H1 (cell line): Measurements from ENCODE around the gene MTFP1. TPM values are rescaled to one million over a fixed set of nuclear protein-coding genes. Genes with fewer than 3 reads are reported as not detected.

ENCODE experiments used
- CTCF ChIA-PET: fragments of 300-600 bp; sonication (Branson Sonifier 250); formaldehyde crosslinking; loops from one replicate; lab custom pipeline; 2021; ENCODE audit not compliant: partially characterized antibody; lab: Charles Lee
- POLR2A ChIA-PET: fragments of 300-600 bp; sonication (Branson Sonifier 250); formaldehyde crosslinking; loops from one replicate; lab custom pipeline; 2021; ENCODE audit warnings: inconsistent platforms; ENCODE audit not compliant: partially characterized antibody; lab: Charles Lee
- DNase-seq, 2 experiments: peaks; one replicate each; pipeline versions ENCODE4 v3.0.0 to v3.0.0-alpha.2; 2010 to 2022; ENCODE audit warnings: low spot score in 2 of 2, low read depth in 1 of 2, mixed read lengths in 1 of 2
- FAIRE-seq: peaks from 2 replicates; lab custom pipeline; 2011; peaks lifted over from hg19 to GRCh38; lab: Jason Lieb, UNC
- H2AFZ ChIP-seq: 2 replicates; pipeline ENCODE4 v1.8.1; 2012; ENCODE audit warnings: low read length, inconsistent platforms
- H2AK5ac ChIP-seq: 2 replicates; pipeline ENCODE4 v1.6.1; 2013; ENCODE audit warnings: low read depth, low read length
- H2BK120ac ChIP-seq: replicated peaks from 2 replicates; pipeline ENCODE3; 2013; ENCODE audit warnings: low read depth, low read length, inconsistent platforms
- H2BK12ac ChIP-seq: 2 replicates; pipeline ENCODE4 v1.6.1; 2013; ENCODE audit warnings: low read depth, low read length
- H2BK15ac ChIP-seq: 2 replicates; pipeline ENCODE4 v1.6.1; 2013; ENCODE audit warnings: low read length
- H2BK20ac ChIP-seq: 2 replicates; pipeline ENCODE4 v1.6.1; 2013; ENCODE audit warnings: low read length
- H2BK5ac ChIP-seq: 2 replicates; pipeline ENCODE4 v1.6.1; 2013; ENCODE audit warnings: low read depth, low read length
- H3K14ac ChIP-seq: 2 replicates; pipeline ENCODE4 v1.6.1; 2013; ENCODE audit warnings: inconsistent platforms; ENCODE audit not compliant: insufficient read length
- H3K18ac ChIP-seq: 2 replicates; pipeline ENCODE4 v1.6.1; 2013; ENCODE audit warnings: low read length; ENCODE audit errors: extremely low read depth
- H3K23ac ChIP-seq: 2 replicates; pipeline ENCODE4 v1.6.1; 2013; ENCODE audit warnings: inconsistent platforms; ENCODE audit not compliant: insufficient read length
- H3K23me2 ChIP-seq: 2 replicates; pipeline ENCODE4 v1.6.1; 2013; ENCODE audit warnings: low read depth, low read length
- H3K27ac ChIP-seq: 2 replicates; pipeline ENCODE4 v1.6.1; 2011; ENCODE audit warnings: low read depth, low read length, inconsistent platforms
- H3K27me3 ChIP-seq, 4 experiments: replicated peaks in 1 of 4; 1 replicate in 1 of 4; 2 replicates in 3 of 4; pipeline versions ENCODE4 v1.6.1 to v1.8.1; 2011 to 2013; ENCODE audit warnings: low read length in 3 of 4, mild to moderate bottlenecking in 3 of 4, inconsistent platforms in 2 of 4, mixed read lengths in 2 of 4, moderate library complexity in 1 of 4; ENCODE audit not compliant: control insufficient read depth in 3 of 4, insufficient read depth in 3 of 4; ENCODE audit errors: extremely low read depth in 1 of 4
- H3K36me3 ChIP-seq, 4 experiments: 2 replicates each; pipeline versions ENCODE4 v1.6.1 to v1.8.1; 2011 to 2013; ENCODE audit warnings: mild to moderate bottlenecking in 4 of 4, low read length in 3 of 4, moderate library complexity in 2 of 4, control low read depth in 1 of 4, inconsistent platforms in 1 of 4; ENCODE audit not compliant: insufficient read depth in 4 of 4, control insufficient read depth in 2 of 4
- H3K4ac ChIP-seq: replicated peaks from 2 replicates; pipeline ENCODE3; 2013; ENCODE audit warnings: low read length, low read depth, mixed read lengths, inconsistent platforms; ENCODE audit not compliant: insufficient read length
- H3K4me1 ChIP-seq, 4 experiments: replicated peaks in 1 of 4; 1 replicate in 1 of 4; 2 replicates in 3 of 4; pipeline versions ENCODE4 v1.6.1 to v1.8.1; 2011 to 2013; ENCODE audit warnings: low read length in 3 of 4, inconsistent platforms in 2 of 4, mixed read lengths in 1 of 4; ENCODE audit not compliant: insufficient read depth in 4 of 4, control insufficient read depth in 3 of 4
- H3K4me2 ChIP-seq, 2 experiments: 2 replicates each; pipeline versions ENCODE4 v1.6.1 to v1.8.1; 2011 to 2013; ENCODE audit warnings: low read depth in 2 of 2, low read length in 2 of 2, control low read depth in 1 of 2, inconsistent platforms in 1 of 2, mild to moderate bottlenecking in 1 of 2; ENCODE audit not compliant: insufficient read depth in 1 of 2
- H3K4me3 ChIP-seq, 4 experiments: fragments of 200-600, 300-600 bp in 1 of 4; sonication (generic), shearing (Covaris generic), sonication (Bioruptor Twin) in 1 of 4; 2 replicates each; pipeline versions ENCODE4 v1.5.1 to v1.8.1; 2011 to 2016; ENCODE audit warnings: low read length in 4 of 4, low read depth in 3 of 4, control low read depth in 2 of 4, inconsistent platforms in 2 of 4, mild to moderate bottlenecking in 2 of 4, mixed read lengths in 1 of 4, moderate library complexity in 1 of 4; ENCODE audit not compliant: insufficient read depth in 2 of 4; ENCODE audit errors: extremely low read depth in 1 of 4
- H3K56ac ChIP-seq: replicated peaks from 2 replicates; pipeline ENCODE3; 2013; ENCODE audit warnings: low read depth, mild to moderate bottlenecking, mixed read lengths, low read length, inconsistent platforms; ENCODE audit not compliant: insufficient read length
- H3K79me1 ChIP-seq: 2 replicates; pipeline ENCODE4 v1.6.1; 2013; ENCODE audit warnings: low read depth, low read length, control low read depth
- H3K79me2 ChIP-seq, 2 experiments: 2 replicates each; pipeline versions ENCODE4 v1.6.1 to v1.8.1; 2012 to 2013; ENCODE audit warnings: low read length in 2 of 2, mild to moderate bottlenecking in 2 of 2, inconsistent platforms in 1 of 2; ENCODE audit not compliant: insufficient read depth in 2 of 2, control insufficient read depth in 1 of 2
- H3K9ac ChIP-seq, 4 experiments: replicated peaks in 1 of 4; 1 replicate in 1 of 4; 2 replicates in 3 of 4; pipeline versions ENCODE4 v1.6.1 to v1.8.1; 2011 to 2013; ENCODE audit warnings: low read depth in 3 of 4, low read length in 3 of 4, control low read depth in 2 of 4, mild to moderate bottlenecking in 2 of 4, moderate library complexity in 2 of 4, inconsistent platforms in 1 of 4; ENCODE audit errors: extremely low read depth in 1 of 4
- H3K9me3 ChIP-seq, 2 experiments: 2 replicates each; pipeline versions ENCODE4 v1.6.1 to v1.8.1; 2012 to 2013; ENCODE audit warnings: mild to moderate bottlenecking in 2 of 2, moderate library complexity in 2 of 2, control low read depth in 1 of 2, inconsistent platforms in 1 of 2, low read depth in 1 of 2, low read length in 1 of 2, mixed read lengths in 1 of 2; ENCODE audit not compliant: insufficient read depth in 2 of 2
- H4K20me1 ChIP-seq, 2 experiments: replicated peaks in 1 of 2; 2 replicates each; pipeline versions ENCODE3 to v1.8.1; 2011 to 2013; ENCODE audit warnings: inconsistent platforms in 2 of 2, low read length in 2 of 2, mild to moderate bottlenecking in 1 of 2; ENCODE audit not compliant: insufficient read depth in 2 of 2, control insufficient read depth in 1 of 2
- H4K5ac ChIP-seq: 2 replicates; pipeline ENCODE4 v1.6.1; 2013; ENCODE audit warnings: low read length, low read depth, mixed read lengths, inconsistent platforms; ENCODE audit not compliant: insufficient read length
- H4K8ac ChIP-seq: 2 replicates; pipeline ENCODE4 v1.8.0; 2013; ENCODE audit warnings: mild to moderate bottlenecking, moderate library complexity, low read length, inconsistent platforms; ENCODE audit not compliant: insufficient read depth; ENCODE audit errors: extremely low read depth
- H4K91ac ChIP-seq: replicated peaks from 2 replicates; pipeline ENCODE3; 2013; ENCODE audit warnings: low read length, mixed read lengths, inconsistent platforms; ENCODE audit not compliant: insufficient read length
- BCL11A ChIP-seq, 2 experiments: IDR thresholded peaks; one replicate each; pipeline ENCODE4 v1.6.1; 2011; ENCODE audit warnings: low read depth in 2 of 2, low read length in 2 of 2, mild to moderate bottlenecking in 2 of 2
- HDAC6 ChIP-seq: IDR thresholded peaks from one replicate; pipeline ENCODE4 v1.7.1; 2012; ENCODE audit warnings: low read depth, mild to moderate bottlenecking, inconsistent platforms, low read length, moderate library complexity
- RAD21 ChIP-seq, 2 experiments: IDR thresholded peaks in 1 of 2; conservative IDR thresholded peaks in 1 of 2; 2 replicates each; pipeline ENCODE4 v1.6.1; 2011; ENCODE audit warnings: low read depth in 2 of 2, low read length in 2 of 2, improper control_type of control experiment in 1 of 2, inconsistent platforms in 1 of 2, mild to moderate bottlenecking in 1 of 2, moderate library complexity in 1 of 2
- TAF7 ChIP-seq: optimal IDR thresholded peaks from 2 replicates; pipeline ENCODE3; 2011; ENCODE audit warnings: low read depth, mild to moderate bottlenecking, inconsistent platforms, low read length, moderate library complexity, borderline replicate concordance
- YY1 ChIP-seq: IDR thresholded peaks from 2 replicates; pipeline ENCODE4 v1.6.1; 2011; ENCODE audit warnings: low read depth, mild to moderate bottlenecking, low read length
- WGBS, 2 experiments: shearing (Covaris generic) in 1 of 2; methylation state at CpG; one replicate each; pipeline versions ENCODE4 v1.1.6 to v1.1.7; 2013 to 2015; ENCODE audit warnings: low lambda C conversion rate in 2 of 2, mixed read lengths in 2 of 2, inconsistent platforms in 1 of 2, low coverage in 1 of 2, missing lambda C conversion rate in 1 of 2; ENCODE audit not compliant: insufficient replicate concordance in 2 of 2, insufficient coverage in 1 of 2, insufficient read length in 1 of 2; ENCODE audit errors: extremely low coverage in 1 of 2, missing lambda C conversion rate in 1 of 2; 5-methylcytosine and 5-hydroxymethylcytosine counted together
- polyA plus RNA-seq, 7 experiments: library from polyadenylated mRNA; depleted of rRNA in 3 of 7; stranded (reverse) in 5 of 7; unstranded in 2 of 7; fragments of >200 nt in 5 of 7; fragments of 200-250 nt in 2 of 7; gene quantifications; 1 replicate in 5 of 7; 2 replicates in 1 of 7; 4 replicates in 1 of 7; pipeline versions ENCODE4 v1.2.1 to v1.2.3, GENCODE V29; 2011 to 2013; ENCODE audit warnings: missing spikeins in 2 of 7, mixed read lengths in 2 of 7
- total RNA-seq: library from RNA; stranded (reverse); fragmentation: NEBNext Ultra II Directional; extraction: Animal tissue kit (Norgen Biotek cat#: 25700); gene quantifications from 2 replicates; pipeline ENCODE4 v1.2.1, GENCODE V29; 2021
- TF ChIP-seq, protein P1 (sequence below), 3 experiments: IDR thresholded peaks; 1 replicate in 2 of 3; 2 replicates in 1 of 3; pipeline versions ENCODE4 v1.5.1 to v1.6.1; 2011; ENCODE audit warnings: low read length in 3 of 3, mild to moderate bottlenecking in 3 of 3, inconsistent platforms in 2 of 3, low read depth in 1 of 3, moderate library complexity in 1 of 3; ENCODE audit not compliant: insufficient read depth in 1 of 3; ENCODE audit errors: control extremely low read depth in 1 of 3

Gene MTFP1
- total and polyA plus RNA-seq, 2 of the 8 experiments (the other 6 are each of a cell fraction or from before 2014, with no cell fraction given), result 59.8 to 98.8 TPM

DNA sequence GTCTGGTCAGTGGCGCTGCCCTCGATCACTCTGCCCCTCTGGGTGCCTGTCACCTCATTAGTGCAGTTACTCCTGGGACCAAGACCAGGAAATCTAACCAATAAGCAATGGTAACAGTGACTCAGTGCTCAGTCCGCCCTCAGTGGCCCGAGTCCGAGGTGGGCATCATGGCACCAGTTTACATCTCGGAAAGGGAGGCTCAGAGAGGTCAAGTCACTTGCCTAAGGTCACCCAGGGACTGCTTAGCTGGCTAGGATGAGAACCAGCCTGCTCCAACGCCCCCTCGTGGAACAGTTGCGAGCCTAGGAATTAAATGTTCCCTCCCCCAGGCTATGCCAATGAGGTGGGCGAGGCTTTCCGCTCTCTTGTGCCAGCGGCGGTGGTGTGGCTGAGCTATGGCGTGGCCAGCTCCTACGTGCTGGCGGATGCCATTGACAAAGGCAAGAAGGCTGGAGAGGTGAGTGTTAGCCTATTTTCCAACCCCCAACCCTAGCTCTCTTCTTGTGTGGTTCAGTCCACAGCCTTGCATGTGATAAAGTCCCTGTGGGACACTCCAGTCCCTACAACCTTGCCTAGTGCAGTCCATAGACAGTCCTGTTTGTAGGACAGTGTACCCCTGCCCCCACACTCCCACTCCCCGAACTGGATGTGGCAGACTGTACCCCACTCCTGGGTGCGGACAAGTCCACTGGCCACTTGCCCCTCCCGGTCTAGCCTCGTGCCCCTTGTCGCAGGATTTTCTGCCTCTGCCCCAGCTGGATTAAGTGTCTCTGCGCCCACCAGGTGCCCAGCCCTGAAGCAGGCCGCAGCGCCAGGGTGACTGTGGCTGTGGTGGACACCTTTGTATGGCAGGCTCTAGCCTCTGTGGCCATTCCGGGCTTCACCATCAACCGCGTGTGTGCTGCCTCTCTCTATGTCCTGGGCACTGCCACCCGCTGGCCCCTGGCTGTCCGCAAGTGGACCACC is 1.1 kb downstream of the MTFP1 start:
- Histone ChIP-seq H4K8ac (peak overlapping the region; percentile 73), H3K23ac (no peak overlapping the region), H4K5ac (no peak overlapping the region), H3K23me2 (peaks cover 22% of the 10 kb centered on the region), H3K4me3 (peak overlapping the region; percentile 66 to 88 (median 80); a peak in 7 of 8 replicates), H2BK20ac (0 out of 2 replicates have a peak overlapping the region, but pooled peaks have one; percentile 8), H3K18ac (no peak overlapping the region), H4K91ac (no peak overlapping the region), H3K79me1 (no peaks in the 10 kb centered on the region; the same call in 1 of the 2 replicates), H4K20me1 (peaks cover 0 to 23% of the 10 kb centered on the region in 2 experiments), H2AK5ac (no peak overlapping the region), H3K9ac (no peak overlapping the region), H2BK5ac (no peak overlapping the region), H2BK120ac (no peak overlapping the region), H3K4me1 (peaks cover 6 to 29% (median 15%) of the 10 kb centered on the region in 4 experiments), H3K14ac (no peak overlapping the region), H3K4me2 (peak overlapping the region; percentile 70 to 71), H3K9me3 (no peaks in the 10 kb centered on the region), H3K4ac (peak overlapping the region; percentile 19), H3K27me3 (no peaks in the 10 kb centered on the region), H2BK15ac (no peak overlapping the region), H2BK12ac (peak overlapping the region; percentile 35; the same call in 1 of the 2 replicates), H3K36me3 (peaks cover 2 to 10% (median 7%) of the 10 kb centered on the region in 4 experiments; a peak in 6 of 8 replicates), H3K56ac (no peak overlapping the region), H3K79me2 (peaks cover 0 to 5% of the 10 kb centered on the region in 2 experiments; a peak in 1 of 4 replicates), H3K27ac (no peak overlapping the region), H2AFZ (no peak overlapping the region)
- FAIRE-seq (peak; percentile 71), DNase-seq (peak; percentile 84 to 91)
- WGBS, 2 experiments, result 44% methylated on average over 27 of the region's 29 CpGs; no CpG with 5 or more reads in 1 of the 2 experiments
- ChIA-PET POLR2A (interaction anchor here (0.8 to 5.2 kb wide), 8 partner anchors 8 to 70 kb away, joined by 3 to 39 read pairs (median 6); partner anchors contain the start of genes CCDC157, SEC14L2 and SF3A1), CTCF (interaction anchor here (0.6 to 12.0 kb wide), 17 partner anchors 9 to 272 kb away, joined by 3 to 164 read pairs (median 4); partner anchors contain the start of gene SEC14L2)
- TF ChIP-seq YY1, result 0 out of 2 replicates have a peak, but pooled peaks have one; percentile 60
- no peak for TF ChIP-seq HDAC6
- TF ChIP-seq RAD21 (IDR thresholded peaks at IDR 0.05 in 1 of 2, conservative IDR thresholded peaks at IDR 0.05 in 1 of 2; ENCODE audit: low read depth in 2 of 2, low read length in 2 of 2), result peak; percentile 49 to 68
- no peak for TF ChIP-seq BCL11A (IDR thresholded peaks at IDR 0.05; ENCODE audit: low read depth in 2 of 2, low read length in 2 of 2)
- TF ChIP-seq, protein P1, sequence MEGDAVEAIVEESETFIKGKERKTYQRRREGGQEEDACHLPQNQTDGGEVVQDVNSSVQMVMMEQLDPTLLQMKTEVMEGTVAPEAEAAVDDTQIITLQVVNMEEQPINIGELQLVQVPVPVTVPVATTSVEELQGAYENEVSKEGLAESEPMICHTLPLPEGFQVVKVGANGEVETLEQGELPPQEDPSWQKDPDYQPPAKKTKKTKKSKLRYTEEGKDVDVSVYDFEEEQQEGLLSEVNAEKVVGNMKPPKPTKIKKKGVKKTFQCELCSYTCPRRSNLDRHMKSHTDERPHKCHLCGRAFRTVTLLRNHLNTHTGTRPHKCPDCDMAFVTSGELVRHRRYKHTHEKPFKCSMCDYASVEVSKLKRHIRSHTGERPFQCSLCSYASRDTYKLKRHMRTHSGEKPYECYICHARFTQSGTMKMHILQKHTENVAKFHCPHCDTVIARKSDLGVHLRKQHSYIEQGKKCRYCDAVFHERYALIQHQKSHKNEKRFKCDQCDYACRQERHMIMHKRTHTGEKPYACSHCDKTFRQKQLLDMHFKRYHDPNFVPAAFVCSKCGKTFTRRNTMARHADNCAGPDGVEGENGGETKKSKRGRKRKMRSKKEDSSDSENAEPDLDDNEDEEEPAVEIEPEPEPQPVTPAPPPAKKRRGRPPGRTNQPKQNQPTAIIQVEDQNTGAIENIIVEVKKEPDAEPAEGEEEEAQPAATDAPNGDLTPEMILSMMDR (IDR thresholded peaks at IDR 0.05; ENCODE audit: control extremely low read depth in 1 of 3, insufficient read depth in 1 of 3, low read depth in 1 of 3, low read length in 3 of 3), result peak; percentile 75 to 89 (median 80)
- no peak for TF ChIP-seq TAF7
